Endothelial cell of coronary artery (primary cell): Measurements from ENCODE around the gene ZNF277. TPM values are rescaled to one million over a fixed set of nuclear protein-coding genes. Genes with fewer than 3 reads are reported as not detected.

Experiments used
- total RNA-seq: library from RNA; depleted of rRNA; stranded (reverse); fragments of >200 nt; gene quantifications from 2 replicates; pipeline ENCODE4 v1.2.3, GENCODE V29; 2014

The ZNF277 gene
- 40.3 and 55.0 TPM in 2 replicates for total RNA-seq

GRCh38 chr7:112206238-112206990 lies at the start of gene ZNF277, which contains the start of gene DOCK4:
Gene ZNF277, plus strand, starts transcription at chr7:112206695. Its CDS starts 22 bp downstream, at chr7:112206717.
Gene DOCK4, minus strand, starts transcription at chr7:112206399. Its CDS starts 261 bp downstream, at chr7:112206138.

Other genes starting within 250 kb of the ZNF277 start
- gene DOCK4, start 296 bp upstream of the ZNF277 start, total RNA-seq = 160 and 199 TPM in 2 replicates
- gene IFRD1, start 243.8 kb downstream of the ZNF277 start, total RNA-seq = 25.4 and 44.5 TPM in 2 replicates